ENCODE measurements around the gene PDGFC. TPM values are rescaled to one million over a fixed set of nuclear protein-coding genes. Genes with fewer than 3 reads are reported as not detected.

PDGFC gene
- total RNA-seq, 1 donor from 2014 or later, result 70.9 TPM

- Mint-ChIP-seq H3K9me3 (ENCODE audit: low read depth) (peaks cover 32% of the 10 kb centered on the region), H3K36me3 (ENCODE audit: low read depth) (peaks cover 14% of the 10 kb centered on the region), H3K27me3 (ENCODE audit: low read depth) (no peaks in the 10 kb centered on the region), H3K4me3 (ENCODE audit: unreplicated experiment) (no peak overlapping the region), H3K27ac (ENCODE audit: unreplicated experiment) (no peak overlapping the region), H3K4me1 (ENCODE audit: low read depth) (peaks cover 9% of the 10 kb centered on the region)
- no peak for TF ChIP-seq CTCF (IDR thresholded peaks at IDR 0.05)
- DNase-seq (ENCODE audit: low spot score), result no peak
Measured at GRCh38 chr4:156734965-156735895, 236.4 kb downstream of the PDGFC start.

- H3K27me3 Mint-ChIP-seq (ENCODE audit: low read depth), result no peaks in the 10 kb centered on the region
- peaks cover 9% of the 10 kb centered on the region for H3K4me1 Mint-ChIP-seq (ENCODE audit: low read depth)
- no peak for TF ChIP-seq CTCF (IDR thresholded peaks at IDR 0.05)
- H3K9me3 Mint-ChIP-seq (ENCODE audit: low read depth), result peaks cover 38% of the 10 kb centered on the region
- no peak for DNase-seq (ENCODE audit: low spot score)
- no peak overlapping the region for H3K4me3 Mint-ChIP-seq (ENCODE audit: unreplicated experiment)
- H3K36me3 Mint-ChIP-seq (ENCODE audit: low read depth), result peaks cover 16% of the 10 kb centered on the region
- no peak overlapping the region for H3K27ac Mint-ChIP-seq (ENCODE audit: unreplicated experiment)
Measured at GRCh38 chr4:156733582-156733981, 238.0 kb downstream of the PDGFC start.

GRCh38 chr4:156732634-156733033 is 239.0 kb downstream of the PDGFC start:
- Mint-ChIP-seq H3K4me1 (ENCODE audit: low read depth) (peaks cover 9% of the 10 kb centered on the region), H3K27ac (ENCODE audit: unreplicated experiment) (no peak overlapping the region), H3K36me3 (ENCODE audit: low read depth) (peaks cover 16% of the 10 kb centered on the region), H3K9me3 (ENCODE audit: low read depth) (peaks cover 29% of the 10 kb centered on the region), H3K27me3 (ENCODE audit: low read depth) (no peaks in the 10 kb centered on the region), H3K4me3 (ENCODE audit: unreplicated experiment) (no peak overlapping the region)
- DNase-seq (ENCODE audit: low spot score), result no peak
- TF ChIP-seq CTCF (IDR thresholded peaks at IDR 0.05), result no peak

GRCh38 chr4:156729416-156729815 is 242.2 kb downstream of the PDGFC start:
- no peak for DNase-seq (ENCODE audit: low spot score)
- Mint-ChIP-seq H3K9me3 (ENCODE audit: low read depth) (peaks cover 27% of the 10 kb centered on the region), H3K27ac (ENCODE audit: unreplicated experiment) (no peak overlapping the region), H3K4me3 (ENCODE audit: unreplicated experiment) (no peak overlapping the region), H3K27me3 (ENCODE audit: low read depth) (no peaks in the 10 kb centered on the region), H3K36me3 (ENCODE audit: low read depth) (peaks cover 16% of the 10 kb centered on the region), H3K4me1 (ENCODE audit: low read depth) (no peaks in the 10 kb centered on the region)
- no peak for TF ChIP-seq CTCF (IDR thresholded peaks at IDR 0.05)

- Mint-ChIP-seq H3K27me3 (ENCODE audit: low read depth) (no peaks in the 10 kb centered on the region), H3K27ac (ENCODE audit: unreplicated experiment) (no peak overlapping the region), H3K36me3 (ENCODE audit: low read depth) (peaks cover 2% of the 10 kb centered on the region), H3K4me3 (ENCODE audit: unreplicated experiment) (no peak overlapping the region), H3K4me1 (ENCODE audit: low read depth) (no peaks in the 10 kb centered on the region), H3K9me3 (ENCODE audit: low read depth) (peaks cover 6% of the 10 kb centered on the region)
- no peak for DNase-seq (ENCODE audit: low spot score)
- TF ChIP-seq CTCF (IDR thresholded peaks at IDR 0.05), result no peak
Measured at GRCh38 chr4:156725257-156725656, 246.3 kb downstream of the PDGFC start.
